Measurements from ENCODE around the gene NEUROG1. TPM values are rescaled to one million over a fixed set of nuclear protein-coding genes. Genes with fewer than 3 reads are reported as not detected.

Gene NEUROG1
- total RNA-seq, 2 experiments from 2014 or later = not detected

GRCh38 chr5:135569755-135570452 is 34.1 kb upstream of the NEUROG1 start:
- no peaks in the 10 kb centered on the region for H3K36me3 Mint-ChIP-seq (ENCODE audit: low read depth)
- Histone ChIP-seq H3K27ac (ENCODE audit: low read depth in 1 of 2, low read length in 2 of 2) (no peak overlapping the region), H3K9me3 (ENCODE audit: control insufficient read depth in 1 of 2, insufficient read depth in 1 of 2, low read length in 2 of 2) (no peaks in the 10 kb centered on the region), H3K36me3 (ENCODE audit: insufficient read depth, low read length) (no peaks in the 10 kb centered on the region), H3K27me3 (ENCODE audit: control insufficient read depth in 1 of 2, insufficient read depth in 2 of 2, low read length in 2 of 2) (peaks cover 3 to 5% of the 10 kb centered on the region in 2 experiments), H3K4me1 (ENCODE audit: insufficient read depth, low read length) (peaks cover 7% of the 10 kb centered on the region), H3K4me3 (ENCODE audit: low read length) (no peak overlapping the region)
- TF ChIP-seq, protein P1, sequence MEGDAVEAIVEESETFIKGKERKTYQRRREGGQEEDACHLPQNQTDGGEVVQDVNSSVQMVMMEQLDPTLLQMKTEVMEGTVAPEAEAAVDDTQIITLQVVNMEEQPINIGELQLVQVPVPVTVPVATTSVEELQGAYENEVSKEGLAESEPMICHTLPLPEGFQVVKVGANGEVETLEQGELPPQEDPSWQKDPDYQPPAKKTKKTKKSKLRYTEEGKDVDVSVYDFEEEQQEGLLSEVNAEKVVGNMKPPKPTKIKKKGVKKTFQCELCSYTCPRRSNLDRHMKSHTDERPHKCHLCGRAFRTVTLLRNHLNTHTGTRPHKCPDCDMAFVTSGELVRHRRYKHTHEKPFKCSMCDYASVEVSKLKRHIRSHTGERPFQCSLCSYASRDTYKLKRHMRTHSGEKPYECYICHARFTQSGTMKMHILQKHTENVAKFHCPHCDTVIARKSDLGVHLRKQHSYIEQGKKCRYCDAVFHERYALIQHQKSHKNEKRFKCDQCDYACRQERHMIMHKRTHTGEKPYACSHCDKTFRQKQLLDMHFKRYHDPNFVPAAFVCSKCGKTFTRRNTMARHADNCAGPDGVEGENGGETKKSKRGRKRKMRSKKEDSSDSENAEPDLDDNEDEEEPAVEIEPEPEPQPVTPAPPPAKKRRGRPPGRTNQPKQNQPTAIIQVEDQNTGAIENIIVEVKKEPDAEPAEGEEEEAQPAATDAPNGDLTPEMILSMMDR (IDR thresholded peaks at IDR 0.05) = no peak
- no peak overlapping the region for H3K27ac Mint-ChIP-seq
- H3K9me3 Mint-ChIP-seq = no peaks in the 10 kb centered on the region
- ATAC-seq (ENCODE audit: poor library complexity) (no peak), DNase-seq (peak in 1 of 14 experiments; percentile 16)
- POLR2A ChIA-PET = no interaction called here
- no peaks in the 10 kb centered on the region for H3K4me1 Mint-ChIP-seq (ENCODE audit: low read depth)
- intact Hi-C loops (cut with DNase I, micrococcal nuclease) = no loop called here
- no peak overlapping the region for H3K4me3 Mint-ChIP-seq
- H3K27me3 Mint-ChIP-seq = peaks cover 36% of the 10 kb centered on the region
- CTCF ChIA-PET = no interaction called here

- H3K27ac Mint-ChIP-seq = no peak overlapping the region
- H3K27ac ChIP-seq (ENCODE audit: low read depth in 1 of 2, low read length in 2 of 2) = no peak overlapping the region
- CTCF ChIA-PET = no interaction called here
These were observed 33.2 kb upstream of the NEUROG1 start for GRCh38 chr5:135568923-135569360.

DNA sequence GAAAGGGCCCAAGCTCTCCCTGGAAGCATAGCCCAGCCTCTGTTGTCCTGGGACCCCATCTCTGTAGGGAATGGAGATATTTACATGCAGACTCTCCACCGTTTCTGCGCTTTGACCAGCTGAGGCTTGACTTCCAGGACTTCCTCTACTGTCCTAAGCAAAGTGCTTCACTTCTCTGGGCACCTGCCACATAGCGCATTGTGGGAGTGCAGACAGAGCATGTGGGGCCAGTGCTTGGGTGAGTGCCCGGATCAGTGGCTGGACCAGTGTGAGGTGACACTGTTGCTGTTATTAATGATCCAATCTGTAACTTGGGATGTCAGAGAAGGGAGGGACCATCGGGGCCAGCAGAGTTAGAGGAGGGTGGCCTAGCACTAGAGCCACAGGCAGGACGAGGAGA is 32.5 kb upstream of the NEUROG1 start:
- H3K4me3 ChIP-seq (ENCODE audit: low read length) = no peak overlapping the region
- H3K4me3 Mint-ChIP-seq = no peak overlapping the region
- intact Hi-C loops (cut with DNase I, micrococcal nuclease) = no loop called here
- peaks cover 3 to 5% of the 10 kb centered on the region in 2 experiments for H3K27me3 ChIP-seq (ENCODE audit: control insufficient read depth in 1 of 2, insufficient read depth in 2 of 2, low read length in 2 of 2)
- ATAC-seq (ENCODE audit: poor library complexity) = no peak
- no peaks in the 10 kb centered on the region for H3K4me1 Mint-ChIP-seq (ENCODE audit: low read depth)
- TF ChIP-seq, protein P1 (IDR thresholded peaks at IDR 0.05) = no peak
- peaks cover 31% of the 10 kb centered on the region for H3K27me3 Mint-ChIP-seq
- no peaks in the 10 kb centered on the region for H3K9me3 ChIP-seq (ENCODE audit: control insufficient read depth in 1 of 2, insufficient read depth in 1 of 2, low read length in 2 of 2)
- no peak overlapping the region for H3K27ac ChIP-seq (ENCODE audit: low read depth in 1 of 2, low read length in 2 of 2)
- no peak for DNase-seq
- H3K36me3 Mint-ChIP-seq (ENCODE audit: low read depth) = no peaks in the 10 kb centered on the region
- H3K36me3 ChIP-seq (ENCODE audit: insufficient read depth, low read length) = no peaks in the 10 kb centered on the region
- H3K9me3 Mint-ChIP-seq = no peaks in the 10 kb centered on the region
- H3K4me1 ChIP-seq (ENCODE audit: insufficient read depth, low read length) = peaks cover 7% of the 10 kb centered on the region
- ChIA-PET CTCF (no interaction called here), POLR2A (no interaction called here)
- no peak overlapping the region for H3K27ac Mint-ChIP-seq

More at GRCh38 chr5:135568923-135569360, 33.2 kb upstream of the NEUROG1 start:
- intact Hi-C loops (cut with DNase I, micrococcal nuclease) = no loop called here
- Mint-ChIP-seq H3K4me3 (no peak overlapping the region), H3K4me1 (ENCODE audit: low read depth) (no peaks in the 10 kb centered on the region), H3K27me3 (peaks cover 31% of the 10 kb centered on the region), H3K9me3 (no peaks in the 10 kb centered on the region), H3K36me3 (ENCODE audit: low read depth) (no peaks in the 10 kb centered on the region)
- H3K9me3 ChIP-seq (ENCODE audit: control insufficient read depth in 1 of 2, insufficient read depth in 1 of 2, low read length in 2 of 2) = no peaks in the 10 kb centered on the region
- no peak overlapping the region for H3K4me3 ChIP-seq (ENCODE audit: low read length)
- peaks cover 7% of the 10 kb centered on the region for H3K4me1 ChIP-seq (ENCODE audit: insufficient read depth, low read length)
- ATAC-seq (ENCODE audit: poor library complexity) (no peak), DNase-seq (peak in 1 of 14 experiments; percentile 13)
- TF ChIP-seq, protein P1 (IDR thresholded peaks at IDR 0.05) = no peak
- H3K27me3 ChIP-seq (ENCODE audit: control insufficient read depth in 1 of 2, insufficient read depth in 2 of 2, low read length in 2 of 2) = peaks cover 3 to 5% of the 10 kb centered on the region in 2 experiments
- no peaks in the 10 kb centered on the region for H3K36me3 ChIP-seq (ENCODE audit: insufficient read depth, low read length)
- POLR2A ChIA-PET = no interaction called here
